Activated naive CD4-positive, alpha-beta T cell treated with anti-CD3 and anti-CD28 coated beads, Interleukin-2, amount 50 U/mL, for 72 hours (primary cell): ENCODE data around the gene HERC4. TPM values are rescaled to one million over a fixed set of nuclear protein-coding genes. Genes with fewer than 3 reads are reported as not detected.
"Not testable (repeated sequence)": the region's sequence is repeated elsewhere in the genome, so short reads cannot be mapped to it uniquely, and the experiment has no call there.

Source experiments
- ATAC-seq, 2 donors: fragments of 150-1000 bp; cut with Tn5 transposase; 2 replicates each; pipeline ENCODE4 v1.10.0; 2021; ENCODE audit warnings: mild to moderate bottlenecking in 2 of 2, moderate library complexity in 2 of 2
- DNase-seq, 2 donors: peaks; one replicate each; pipeline ENCODE4 v3.0.0; 2021 to 2022; ENCODE audit warnings: low spot score in 2 of 2
- H3K27ac Mint-ChIP-seq, 2 donors: one replicate each; pipeline ENCODE4 v1.8.0; 2022; ENCODE audit warnings: mild to moderate bottlenecking in 2 of 2, mixed read lengths in 2 of 2
- H3K36me3 Mint-ChIP-seq, 2 donors: one replicate each; pipeline ENCODE4 v1.8.0; 2022; ENCODE audit warnings: mixed read lengths in 2 of 2
- H3K9me3 Mint-ChIP-seq, 2 donors: one replicate each; pipeline ENCODE4 v1.8.0; 2022; ENCODE audit warnings: mixed read lengths in 2 of 2
- total RNA-seq, 2 donors: library from RNA; stranded (reverse); gene quantifications; one replicate each; pipeline ENCODE4 v1.2.3, GENCODE V29; 2022

HERC4 gene
- total RNA-seq, 2 donors from 2014 or later, result 55.8 to 79.4 TPM

DNA sequence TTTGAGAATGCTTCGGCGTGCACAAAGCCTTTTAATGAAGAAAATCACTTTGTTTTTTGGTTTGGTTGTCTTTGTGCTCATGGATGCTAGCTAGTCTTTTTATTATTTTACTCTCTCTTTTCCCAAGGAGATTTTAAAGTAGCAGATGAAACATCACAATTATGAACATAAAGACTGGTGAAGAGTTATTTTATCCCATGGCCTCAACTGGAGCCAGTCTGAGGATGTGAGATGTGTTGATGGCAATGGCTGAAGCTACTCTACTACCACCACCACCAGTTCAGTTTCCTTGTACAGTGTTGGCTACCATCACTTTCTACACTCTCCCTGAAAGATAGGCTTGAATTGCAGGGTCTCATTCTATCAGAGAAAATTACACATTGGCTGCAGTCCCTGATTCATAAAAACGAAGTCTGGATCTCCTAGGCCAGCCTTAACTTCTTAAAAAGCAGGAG is 494 bp upstream of the HERC4 start:
- ATAC-seq, result no peak
- Mint-ChIP-seq H3K36me3 (peaks cover 19 to 32% of the 10 kb centered on the region in 2 donors), H3K27ac (peak overlapping the region in 1 of 2 donors; percentile 98), H3K9me3 (no peaks in the 10 kb centered on the region)
- DNase-seq, result no peak

DNA sequence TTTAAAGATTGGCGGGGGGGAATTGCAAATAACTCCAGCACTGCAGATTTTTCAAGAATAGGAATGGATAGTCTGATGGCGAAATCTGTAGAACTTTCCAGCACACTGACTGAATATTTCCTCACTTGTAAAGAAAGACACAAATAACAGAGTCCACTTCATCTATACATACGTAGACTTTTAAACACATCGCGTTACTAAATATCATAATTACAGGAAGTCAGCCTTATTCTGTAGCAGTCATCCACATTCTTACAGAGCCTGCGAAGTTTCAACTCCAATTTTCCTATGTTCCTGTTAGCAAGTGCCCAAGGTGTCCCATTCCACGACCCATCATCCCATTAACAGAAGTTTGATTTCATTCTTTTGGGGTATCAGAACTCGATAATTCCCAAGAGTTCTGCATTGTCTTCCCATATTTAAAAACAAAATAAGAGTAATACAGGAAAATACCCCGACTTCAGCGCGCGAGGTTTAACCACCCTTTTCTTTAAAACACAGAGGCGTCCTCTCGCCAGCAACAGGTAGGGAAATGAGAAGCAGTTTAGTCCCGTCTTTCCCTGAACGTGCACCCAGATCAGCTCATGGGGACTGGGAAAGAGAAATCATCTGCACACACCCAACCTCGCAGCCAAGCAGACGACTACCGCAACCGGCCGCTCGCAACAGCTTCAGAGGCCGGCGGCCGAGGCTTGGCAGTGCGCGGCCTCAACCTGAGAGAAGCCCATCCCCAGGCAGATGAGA is 880 bp downstream of the HERC4 start:
- peaks cover 20 to 33% of the 10 kb centered on the region in 2 donors for H3K36me3 Mint-ChIP-seq
- H3K9me3 Mint-ChIP-seq, result no peaks in the 10 kb centered on the region
- no peak for DNase-seq
- no peak for ATAC-seq
- H3K27ac Mint-ChIP-seq, result peak overlapping the region; percentile 95 to 98

DNA sequence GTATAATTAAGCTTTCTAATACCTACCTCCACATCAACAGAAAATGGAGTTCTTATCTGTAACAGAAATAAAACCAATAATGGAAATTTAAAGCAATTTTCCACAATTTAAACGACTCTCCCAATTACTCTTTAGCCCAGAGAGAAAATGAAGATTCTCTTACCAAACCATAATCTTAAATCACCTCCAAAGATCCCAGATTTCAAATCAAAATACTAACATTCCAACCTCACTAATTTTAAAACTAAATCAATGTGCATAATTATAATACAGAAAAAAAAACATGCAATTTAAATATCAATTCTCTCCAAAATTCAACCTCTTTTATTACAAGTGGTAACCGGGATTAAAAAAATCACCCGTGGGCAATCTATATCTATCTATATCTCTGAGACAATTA is 1.5 kb downstream of the HERC4 start:
- H3K9me3 Mint-ChIP-seq, result no peaks in the 10 kb centered on the region
- H3K36me3 Mint-ChIP-seq, result peaks cover 20 to 33% of the 10 kb centered on the region in 2 donors
- peak overlapping the region; percentile 95 to 98 for H3K27ac Mint-ChIP-seq
- DNase-seq (no peak), ATAC-seq (no peak)

DNA sequence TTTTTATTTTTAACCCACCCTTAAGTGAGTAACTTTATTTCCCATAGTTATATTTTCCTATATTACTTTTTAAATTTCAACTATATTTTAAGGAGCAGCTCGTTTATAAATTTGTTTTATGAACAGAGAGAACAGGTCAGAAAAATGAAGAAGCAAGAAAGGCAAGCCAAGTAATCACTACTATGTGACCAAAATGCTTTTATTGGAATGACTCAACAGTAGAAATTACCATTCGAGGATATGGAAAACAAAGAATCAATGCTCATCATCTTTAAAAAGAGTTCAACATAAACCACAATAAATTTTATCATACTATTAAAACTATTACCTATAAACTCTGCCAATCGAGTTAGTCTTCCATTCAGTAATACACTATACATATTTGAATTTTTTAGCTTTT is 7.6 kb downstream of the HERC4 start:
- no peaks in the 10 kb centered on the region for H3K9me3 Mint-ChIP-seq
- no peak for DNase-seq
- peaks cover 7 to 33% of the 10 kb centered on the region in 2 donors for H3K36me3 Mint-ChIP-seq
- no peak for ATAC-seq
- no peak overlapping the region for H3K27ac Mint-ChIP-seq

DNA sequence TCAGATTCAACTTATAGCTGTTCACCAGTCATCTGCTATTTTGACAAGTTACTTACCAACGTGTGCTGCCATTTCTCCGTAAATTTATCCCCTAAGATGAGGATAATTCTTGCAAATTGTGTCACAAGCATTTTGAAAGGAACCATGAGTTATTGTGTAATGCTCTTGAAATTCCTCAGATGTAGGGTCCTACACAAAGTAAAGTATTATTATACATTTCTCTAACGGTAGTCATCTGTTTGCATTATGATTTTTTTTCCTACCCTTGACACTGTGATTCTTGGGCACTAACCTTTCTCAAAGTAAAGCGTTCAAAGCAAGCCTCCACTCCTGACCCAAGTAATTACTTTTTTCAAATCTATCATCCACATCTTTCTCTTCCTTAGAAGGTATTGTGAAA is 8.1 kb downstream of the HERC4 start:
- DNase-seq, result no peak
- no peaks in the 10 kb centered on the region for H3K9me3 Mint-ChIP-seq
- H3K27ac Mint-ChIP-seq, result peak overlapping the region in 1 of 2 donors; percentile 55
- no peak for ATAC-seq
- peaks cover 7 to 33% of the 10 kb centered on the region in 2 donors for H3K36me3 Mint-ChIP-seq

DNA sequence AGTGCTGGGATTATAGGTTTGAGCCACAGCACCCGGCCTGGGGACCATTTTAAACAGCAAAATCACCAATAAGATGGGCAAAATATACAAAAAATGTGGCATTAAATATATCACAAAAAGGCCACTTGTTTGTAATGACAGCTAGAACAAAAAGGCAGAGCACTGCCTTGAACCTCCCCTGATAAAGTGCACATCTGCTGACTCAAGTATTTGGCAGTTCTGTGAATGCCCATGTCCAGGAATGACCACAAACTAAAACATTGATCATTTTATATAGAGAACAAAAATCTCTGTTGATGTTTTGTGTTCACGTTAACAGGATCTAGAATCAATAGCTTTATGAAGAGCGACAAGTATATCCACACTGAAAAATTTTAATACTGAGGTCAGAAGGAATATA is 21.5 kb downstream of the HERC4 start:
- no peaks in the 10 kb centered on the region for H3K9me3 Mint-ChIP-seq
- H3K27ac Mint-ChIP-seq, result peak overlapping the region in 1 of 2 donors; percentile 38
- no peaks in the 10 kb centered on the region for H3K36me3 Mint-ChIP-seq
- ATAC-seq, result no peak
- no peak for DNase-seq

DNA sequence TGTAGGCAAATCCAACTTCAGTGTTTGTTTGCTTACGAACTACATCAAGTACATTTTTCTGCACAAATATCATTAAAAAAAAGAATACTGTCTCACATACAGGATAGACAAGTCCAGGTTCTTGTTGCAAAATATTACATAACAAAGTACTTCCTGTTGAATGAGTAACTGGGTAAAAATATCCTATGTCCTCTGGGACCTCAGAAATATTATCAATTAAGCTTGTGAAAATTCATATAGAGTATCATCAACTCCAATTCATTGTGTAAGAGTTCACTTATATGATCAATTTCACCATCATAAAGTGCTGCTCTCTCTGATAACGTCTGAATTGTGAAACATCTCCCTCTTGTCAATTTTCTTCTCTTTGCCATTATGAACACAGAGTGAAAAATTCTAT is 22.6 kb downstream of the HERC4 start:
- H3K9me3 Mint-ChIP-seq, result no peaks in the 10 kb centered on the region
- H3K27ac Mint-ChIP-seq, result no peak overlapping the region
- DNase-seq, result no peak
- no peak for ATAC-seq
- no peaks in the 10 kb centered on the region for H3K36me3 Mint-ChIP-seq

DNA sequence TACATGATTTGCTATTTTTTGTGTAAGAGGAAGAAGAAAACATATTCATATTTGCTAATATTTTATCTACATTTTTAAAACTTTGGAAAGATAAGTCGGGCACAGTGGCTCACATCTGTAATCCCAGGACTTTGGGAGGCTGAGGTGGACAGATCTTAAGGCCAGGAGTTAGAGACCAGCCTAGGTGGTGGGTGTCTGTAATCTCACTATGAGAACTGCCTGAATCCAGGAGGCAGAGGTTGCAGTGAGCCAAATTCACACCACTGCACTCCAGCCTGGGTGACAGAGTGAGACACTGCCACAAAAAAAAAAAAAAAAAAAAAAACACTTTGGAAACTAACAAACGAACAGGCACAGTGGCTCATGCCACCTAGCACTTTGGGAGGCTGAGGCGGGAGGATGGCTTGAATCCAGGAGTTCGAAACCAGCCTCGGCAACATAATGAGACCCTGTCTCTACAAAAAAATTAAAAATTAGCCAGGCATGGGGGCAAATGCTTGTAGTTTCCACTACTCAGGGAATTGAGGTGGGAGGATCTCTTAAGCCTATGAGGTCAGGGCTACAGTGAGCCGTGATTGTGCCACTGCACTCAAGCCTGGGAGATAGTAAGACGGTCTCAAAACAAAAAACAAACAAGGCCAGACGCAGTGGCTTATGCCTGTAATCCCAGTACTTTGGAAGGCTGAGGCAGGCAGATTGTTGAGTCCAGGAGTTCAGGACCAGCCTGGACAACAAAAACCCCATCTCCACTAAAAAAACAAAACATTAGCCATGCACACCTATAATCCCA is 25.6 kb downstream of the HERC4 start:
- H3K27ac Mint-ChIP-seq, result no peak overlapping the region
- ATAC-seq (no peak), DNase-seq (no peak)
- no peaks in the 10 kb centered on the region for H3K36me3 Mint-ChIP-seq
- no peaks in the 10 kb centered on the region for H3K9me3 Mint-ChIP-seq

DNA sequence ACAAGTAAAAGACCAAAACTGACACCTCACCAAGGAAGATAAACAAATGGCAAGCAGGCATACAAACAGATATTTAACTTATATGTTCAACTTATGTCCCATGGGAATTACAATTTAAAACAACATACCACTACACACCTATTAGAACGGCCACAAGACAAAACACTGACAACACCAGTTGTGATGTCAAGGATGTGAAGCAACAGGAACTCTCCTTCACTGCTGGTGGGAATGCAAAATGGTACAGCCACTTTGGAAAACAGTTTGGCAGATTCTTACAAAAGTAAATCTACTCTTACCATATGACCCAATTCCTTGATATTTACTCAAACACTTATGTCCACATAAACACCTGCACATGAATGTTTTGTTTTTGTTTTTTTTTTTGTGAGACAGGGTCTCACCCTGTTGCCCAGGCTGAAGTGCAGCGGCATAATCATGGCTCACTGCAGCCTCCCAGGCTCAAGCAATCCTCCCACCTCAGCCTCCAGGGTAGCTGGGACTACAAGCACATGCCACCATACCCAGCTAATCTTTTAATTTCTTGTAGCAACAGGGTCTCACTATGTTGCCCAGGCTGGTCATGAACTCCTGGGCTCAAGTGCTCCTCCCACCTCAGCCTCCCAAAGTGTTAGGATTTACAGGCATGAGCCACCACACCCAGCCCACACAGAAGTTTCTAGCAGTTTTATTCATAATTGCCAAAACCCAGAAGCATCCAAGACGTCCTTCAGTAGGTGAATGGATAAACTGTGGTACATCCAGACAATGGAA is 27.3 kb downstream of the HERC4 start:
- H3K36me3 Mint-ChIP-seq, result no peaks in the 10 kb centered on the region
- no peaks in the 10 kb centered on the region for H3K9me3 Mint-ChIP-seq
- H3K27ac Mint-ChIP-seq, result peak overlapping the region in 1 of 2 donors; percentile 71
- ATAC-seq (no peak), DNase-seq (no peak)

DNA sequence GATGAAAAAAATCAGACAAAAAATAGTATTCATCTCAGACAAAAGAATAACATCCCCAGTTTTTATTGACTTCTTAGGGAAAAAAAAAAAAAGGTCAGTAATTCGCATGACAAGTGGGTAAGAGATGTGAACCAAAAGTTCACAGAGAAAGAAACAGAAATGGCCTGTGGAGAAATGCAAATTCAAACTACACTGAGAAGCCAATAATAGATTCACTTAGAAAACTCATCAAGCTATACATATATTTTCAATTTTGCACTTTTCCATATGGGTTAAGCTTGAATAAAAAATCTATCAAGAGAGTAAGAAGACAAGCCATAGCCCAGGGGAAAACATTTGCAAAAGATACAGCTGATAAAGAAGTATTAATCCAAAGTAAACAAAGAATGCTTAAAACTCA is 28.0 kb downstream of the HERC4 start:
- Mint-ChIP-seq H3K9me3 (no peaks in the 10 kb centered on the region), H3K36me3 (no peaks in the 10 kb centered on the region), H3K27ac (peak overlapping the region in 1 of 2 donors; percentile 71)
- DNase-seq (no peak), ATAC-seq (no peak)

DNA sequence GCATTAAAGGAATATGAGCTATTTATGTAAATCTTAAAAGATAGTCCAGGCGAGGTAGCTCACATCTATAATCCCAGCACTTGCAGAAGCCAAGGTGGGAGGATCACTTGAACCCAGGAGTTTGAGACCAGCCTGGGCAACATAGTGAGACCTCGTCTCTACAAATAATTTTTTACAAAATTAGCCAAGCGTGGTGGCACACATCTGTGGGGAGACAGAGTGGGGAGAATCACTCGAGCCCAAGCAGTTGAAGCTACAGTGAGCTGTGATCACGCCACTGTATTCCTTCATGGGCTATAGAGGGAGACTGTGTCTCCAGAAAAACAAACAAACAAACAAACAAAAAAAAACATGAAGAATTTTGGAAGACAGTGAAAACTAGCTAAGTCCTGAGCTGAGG is 28.4 kb downstream of the HERC4 start:
- H3K36me3 Mint-ChIP-seq, result no peaks in the 10 kb centered on the region
- ATAC-seq (no peak), DNase-seq (no peak)
- no peaks in the 10 kb centered on the region for H3K9me3 Mint-ChIP-seq
- no peak overlapping the region for H3K27ac Mint-ChIP-seq

DNA sequence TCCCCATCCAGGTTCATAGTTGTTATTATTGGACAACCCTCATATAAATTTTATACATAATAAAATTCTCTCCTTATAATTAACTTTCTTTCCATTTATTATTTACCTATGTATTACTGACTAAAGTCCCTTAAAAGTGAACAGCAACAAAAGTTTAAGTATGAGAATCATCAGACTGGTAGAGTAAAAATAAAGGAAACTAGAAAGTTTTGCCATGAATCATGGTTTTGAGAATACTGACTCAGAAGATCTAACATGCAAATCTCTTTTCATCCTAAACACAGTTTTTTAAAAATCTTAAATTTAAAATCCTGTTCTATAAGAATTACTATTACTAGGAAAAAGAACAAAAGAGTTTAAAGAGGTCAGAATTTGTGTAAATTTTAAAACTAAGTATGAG is 32.1 kb downstream of the HERC4 start:
- ATAC-seq (peak; percentile 56 to 76), DNase-seq (no peak)
- no peaks in the 10 kb centered on the region for H3K9me3 Mint-ChIP-seq
- H3K36me3 Mint-ChIP-seq, result no peaks in the 10 kb centered on the region
- H3K27ac Mint-ChIP-seq, result peak overlapping the region in 1 of 2 donors; percentile 16

DNA sequence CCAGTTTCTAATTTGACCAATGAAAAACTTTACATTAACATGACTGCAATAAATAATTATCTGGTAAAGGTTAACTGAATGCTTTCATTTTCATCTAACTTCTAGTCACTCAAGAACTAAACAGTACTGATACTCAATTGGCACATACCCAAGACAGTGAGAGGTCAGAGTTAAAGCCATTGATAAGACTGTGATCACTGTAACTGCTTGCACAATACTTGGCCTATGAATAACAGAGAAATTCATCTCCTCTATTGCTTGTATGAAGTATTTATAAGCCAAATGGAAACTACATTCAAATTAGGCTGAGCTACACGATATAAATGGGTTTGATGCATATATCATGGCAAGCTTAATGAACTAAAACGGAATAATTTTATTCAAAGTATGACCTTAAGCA is 43.0 kb downstream of the HERC4 start:
- no peaks in the 10 kb centered on the region for H3K9me3 Mint-ChIP-seq
- peaks cover 0 to 14% of the 10 kb centered on the region in 2 donors for H3K36me3 Mint-ChIP-seq
- no peak for ATAC-seq
- no peak for DNase-seq
- H3K27ac Mint-ChIP-seq, result no peak overlapping the region

DNA sequence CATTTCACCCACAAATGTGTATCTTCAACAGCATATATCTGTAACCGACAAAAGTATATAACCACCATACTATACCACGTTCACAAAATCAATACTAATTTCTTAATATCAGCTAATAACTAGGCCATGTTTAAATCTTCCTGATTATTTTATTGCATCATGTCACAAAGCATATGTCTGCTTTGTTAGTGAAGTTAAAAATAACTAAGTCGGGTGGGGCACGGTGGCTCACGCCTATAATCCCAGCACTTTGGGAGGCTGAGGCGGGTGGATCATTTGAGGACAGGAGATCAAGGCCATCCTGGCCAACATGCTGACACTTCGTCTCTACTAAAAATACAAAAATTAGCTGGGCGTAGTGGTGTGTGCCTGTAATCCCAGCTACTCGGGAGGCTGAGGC is 47.7 kb downstream of the HERC4 start:
- no peak for ATAC-seq

DNA sequence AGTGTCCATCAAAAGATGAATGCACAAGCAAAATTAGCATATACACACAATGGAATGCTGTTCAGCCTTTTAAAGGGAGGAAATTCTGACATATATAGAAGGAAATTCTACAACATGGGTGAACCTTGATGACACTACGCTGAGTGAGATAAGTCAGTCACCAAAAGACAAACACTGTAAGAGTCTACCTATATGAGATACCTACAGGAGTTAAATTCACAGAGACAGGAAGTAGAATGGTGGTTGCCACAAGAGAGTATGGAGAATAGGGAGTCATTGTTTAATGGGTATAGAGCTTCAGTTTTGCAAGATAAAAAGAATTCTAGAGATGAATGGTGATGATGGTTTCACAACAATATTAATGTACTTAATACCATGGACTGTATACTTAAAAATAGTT is 51.8 kb downstream of the HERC4 start:
- ATAC-seq (peak; percentile 37 to 77), DNase-seq (no peak)
- Mint-ChIP-seq H3K9me3 (peaks cover 3 to 13% of the 10 kb centered on the region in 2 donors), H3K36me3 (peaks cover 27 to 34% of the 10 kb centered on the region in 2 donors), H3K27ac (no peak overlapping the region)

More for the DNA sequence above, 47.7 kb downstream of the HERC4 start:
- H3K36me3 Mint-ChIP-seq, result peaks cover 0 to 11% of the 10 kb centered on the region in 2 donors
- H3K27ac Mint-ChIP-seq, result no peak overlapping the region
- DNase-seq, result no peak
- no peaks in the 10 kb centered on the region for H3K9me3 Mint-ChIP-seq

DNA sequence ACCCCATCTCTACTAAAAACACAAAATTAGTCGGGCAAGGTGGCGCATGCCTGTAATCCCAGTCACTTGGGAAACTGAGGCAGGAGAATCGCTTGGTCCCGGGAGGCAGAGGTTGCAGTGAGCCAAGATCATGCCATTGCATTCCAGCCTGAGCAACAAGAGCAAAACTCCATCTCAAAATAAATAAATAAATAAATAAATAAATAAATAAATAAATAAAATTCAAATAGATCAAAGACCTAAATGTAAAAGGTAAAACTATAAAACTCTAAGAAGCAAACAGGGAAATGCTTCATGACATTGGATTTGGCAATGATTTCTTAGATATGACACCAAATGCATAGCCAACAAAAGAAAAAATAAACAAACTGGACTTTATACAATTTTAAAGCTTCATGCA is 52.8 kb downstream of the HERC4 start:
- peaks cover 27 to 34% of the 10 kb centered on the region in 2 donors for H3K36me3 Mint-ChIP-seq
- not testable (repeated sequence) for ATAC-seq, DNase-seq
- peak overlapping the region in 1 of 2 donors; percentile 82 for H3K27ac Mint-ChIP-seq
- peaks cover 3 to 13% of the 10 kb centered on the region in 2 donors for H3K9me3 Mint-ChIP-seq

DNA sequence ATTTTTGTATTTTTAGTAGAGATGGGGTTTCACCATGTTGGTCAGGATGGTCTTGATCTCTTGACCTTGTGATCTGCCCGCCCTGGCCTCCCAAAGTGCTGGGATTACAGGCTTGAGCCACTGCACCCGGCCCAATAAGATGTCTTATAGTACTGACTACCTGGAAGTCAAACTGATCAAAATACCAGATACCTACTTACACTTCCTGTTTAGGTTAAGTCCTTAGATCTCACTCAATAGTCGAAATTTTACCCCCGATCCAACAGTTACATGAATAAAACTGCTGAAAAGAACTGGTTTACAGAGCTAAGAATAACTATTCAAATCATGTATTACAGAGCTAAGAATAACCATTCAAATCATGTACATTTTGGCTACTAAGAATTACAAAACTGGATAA is 58.6 kb downstream of the HERC4 start:
- not testable (repeated sequence) for ATAC-seq, DNase-seq, H3K9me3 Mint-ChIP-seq
- H3K36me3 Mint-ChIP-seq, result peaks cover 21 to 34% of the 10 kb centered on the region in 2 donors
- peak overlapping the region in 1 of 2 donors; percentile 81 for H3K27ac Mint-ChIP-seq
